Mesothelial cell of epicardium (in vitro differentiated cells): Measurements from ENCODE around the gene RNF187. TPM values are rescaled to one million over a fixed set of nuclear protein-coding genes. Genes with fewer than 3 reads are reported as not detected.
A peak's percentile ranks its signal among the peaks of the same experiment; 100 is the strongest.

Experiments used
- DNase-seq, 2 experiments: peaks; one replicate each; pipeline ENCODE4 v3.0.0; 2021; ENCODE audit warnings: low spot score in 2 of 2; ENCODE audit not compliant: unreplicated experiment in 2 of 2
- H3K27ac Mint-ChIP-seq: 2 replicates; pipeline ENCODE4 v1.8.0; 2021; ENCODE audit warnings: mixed read lengths
- H3K27me3 Mint-ChIP-seq: 2 replicates; pipeline ENCODE4 v1.8.0; 2021; ENCODE audit warnings: low read depth, mixed read lengths
- H3K36me3 Mint-ChIP-seq: 2 replicates; pipeline ENCODE4 v1.8.0; 2021; ENCODE audit warnings: mixed read lengths
- H3K4me1 Mint-ChIP-seq: 2 replicates; pipeline ENCODE4 v1.8.0; 2021; ENCODE audit warnings: mixed read lengths
- H3K4me3 Mint-ChIP-seq: 2 replicates; pipeline ENCODE4 v1.8.0; 2021; ENCODE audit warnings: mild to moderate bottlenecking, moderate library complexity, mixed read lengths
- H3K9me3 Mint-ChIP-seq: 2 replicates; pipeline ENCODE4 v1.8.0; 2021; ENCODE audit warnings: mixed read lengths
- CTCF ChIP-seq: fragments of 200-600 bp; sonication (generic); IDR thresholded peaks from one replicate; pipeline ENCODE4 v1.5.0; 2021; ENCODE audit warnings: antibody characterized with exemption; ENCODE audit not compliant: unreplicated experiment
- total RNA-seq: library from RNA; stranded (reverse); gene quantifications from 3 replicates; pipeline ENCODE4 v1.2.1, GENCODE V29; 2021

The RNF187 gene
- total RNA-seq, 1 donor from 2014 or later: 85.1 TPM

GRCh38 chr1:228510101-228510802 is 23.1 kb downstream of the RNF187 start:
- peaks cover 73% of the 10 kb centered on the region for H3K27me3 Mint-ChIP-seq
- no peaks in the 10 kb centered on the region for H3K9me3 Mint-ChIP-seq
- no peak overlapping the region for H3K4me3 Mint-ChIP-seq
- H3K36me3 Mint-ChIP-seq: no peaks in the 10 kb centered on the region
- H3K4me1 Mint-ChIP-seq: no peaks in the 10 kb centered on the region
- H3K27ac Mint-ChIP-seq: no peak overlapping the region
- no peak for TF ChIP-seq CTCF
- DNase-seq: peak in 1 of 2 experiments; percentile 19

- TF ChIP-seq CTCF: no peak
- Mint-ChIP-seq H3K36me3 (no peaks in the 10 kb centered on the region), H3K9me3 (no peaks in the 10 kb centered on the region), H3K4me3 (no peak overlapping the region), H3K4me1 (no peaks in the 10 kb centered on the region), H3K27me3 (peaks cover 73% of the 10 kb centered on the region), H3K27ac (no peak overlapping the region)
- no peak for DNase-seq
These were observed 23.7 kb downstream of the RNF187 start for GRCh38 chr1:228510803-228511413.

- DNase-seq: peak in 1 of 2 experiments; percentile 29
These were observed 24.6 kb downstream of the RNF187 start for GRCh38 chr1:228511546-228512445.

GRCh38 chr1:228512781-228513198 is 25.6 kb downstream of the RNF187 start:
- H3K4me1 Mint-ChIP-seq: no peaks in the 10 kb centered on the region
- no peak overlapping the region for H3K4me3 Mint-ChIP-seq
- peak in 1 of 2 experiments; percentile 21 for DNase-seq
- TF ChIP-seq CTCF: no peak
- no peaks in the 10 kb centered on the region for H3K36me3 Mint-ChIP-seq
- peaks cover 83% of the 10 kb centered on the region for H3K27me3 Mint-ChIP-seq
- H3K9me3 Mint-ChIP-seq: no peaks in the 10 kb centered on the region
- H3K27ac Mint-ChIP-seq: no peak overlapping the region

More at GRCh38 chr1:228511546-228512445, 24.6 kb downstream of the RNF187 start:
- no peaks in the 10 kb centered on the region for H3K9me3 Mint-ChIP-seq
- no peak for TF ChIP-seq CTCF
- H3K27ac Mint-ChIP-seq: no peak overlapping the region
- peaks cover 77% of the 10 kb centered on the region for H3K27me3 Mint-ChIP-seq
- H3K4me1 Mint-ChIP-seq: no peaks in the 10 kb centered on the region
- no peaks in the 10 kb centered on the region for H3K36me3 Mint-ChIP-seq
- no peak overlapping the region for H3K4me3 Mint-ChIP-seq

- TF ChIP-seq CTCF: no peak
- peak in 1 of 2 experiments; percentile 28 for DNase-seq
- Mint-ChIP-seq H3K27ac (no peak overlapping the region), H3K27me3 (peaks cover 84% of the 10 kb centered on the region), H3K36me3 (no peaks in the 10 kb centered on the region), H3K9me3 (no peaks in the 10 kb centered on the region), H3K4me1 (no peaks in the 10 kb centered on the region), H3K4me3 (no peak overlapping the region)
These were observed 26.2 kb downstream of the RNF187 start for GRCh38 chr1:228513236-228513900.
